HepG2 (cell line): ENCODE measurements around the gene LRRC34. TPM values are rescaled to one million over a fixed set of nuclear protein-coding genes. Genes with fewer than 3 reads are reported as not detected.

Experiments
- CCDC6 ChIP-seq: sonication (generic); formaldehyde crosslinking; IDR thresholded peaks from 2 replicates; pipeline ENCODE4 v1.8.1; 2022; ENCODE audit warnings: mild to moderate bottlenecking, missing genetic modification reagents, moderate library complexity
- CREB1 ChIP-seq, 2 experiments: fragments of 450-650 bp in 1 of 2; IDR thresholded peaks; 2 replicates each; pipeline ENCODE4 v1.6.1; 2016 to 2017; ENCODE audit warnings: control low read depth in 1 of 2, mild to moderate bottlenecking in 1 of 2, missing compliant biosample characterization in 1 of 2, missing genetic modification characterization in 1 of 2
- GFI1 ChIP-seq: sonication (generic); formaldehyde crosslinking; IDR thresholded peaks from 2 replicates; pipeline ENCODE4 v1.5.0; 2020; ENCODE audit warnings: missing genetic modification reagents, mild to moderate bottlenecking, borderline replicate concordance
- ISL2 ChIP-seq: sonication (generic); formaldehyde crosslinking; IDR thresholded peaks from 2 replicates; pipeline ENCODE4 v1.5.0; 2020; ENCODE audit warnings: missing genetic modification reagents
- MED1 ChIP-seq: sonication (generic); formaldehyde crosslinking; IDR thresholded peaks from 2 replicates; pipeline ENCODE4 v1.4.0; 2020; ENCODE audit warnings: missing genetic modification reagents
- NAIF1 ChIP-seq: sonication (generic); formaldehyde crosslinking; IDR thresholded peaks from 2 replicates; pipeline ENCODE4 v1.5.0; 2020; ENCODE audit warnings: mild to moderate bottlenecking, missing genetic modification reagents, borderline replicate concordance
- SMARCE1 ChIP-seq: fragments of 450-650 bp; IDR thresholded peaks from 2 replicates; pipeline ENCODE4 v1.6.1; 2017; ENCODE audit warnings: borderline replicate concordance
- SMC3 ChIP-seq: IDR thresholded peaks from 2 replicates; pipeline ENCODE4 v1.6.1; 2011; ENCODE audit warnings: low read length, improper control_type of control experiment
- SP4 ChIP-seq: sonication (generic); formaldehyde crosslinking; IDR thresholded peaks from 2 replicates; pipeline ENCODE4 v1.8.1; 2023; ENCODE audit warnings: mild to moderate bottlenecking, missing genetic modification reagents
- TEAD2 ChIP-seq: sonication (generic); formaldehyde crosslinking; IDR thresholded peaks from 2 replicates; pipeline ENCODE4 v1.9.0; 2021; ENCODE audit warnings: missing genetic modification reagents
- TMF1 ChIP-seq: sonication (generic); formaldehyde crosslinking; IDR thresholded peaks from 2 replicates; pipeline ENCODE4 v1.8.1; 2022; ENCODE audit warnings: low read depth, missing genetic modification reagents
- ZBTB43 ChIP-seq: sonication (generic); formaldehyde crosslinking; conservative IDR thresholded peaks from 2 replicates; pipeline ENCODE4 v1.4.0; 2020; ENCODE audit warnings: missing genetic modification reagents
- ZIK1 ChIP-seq: sonication (generic); formaldehyde crosslinking; IDR thresholded peaks from 2 replicates; pipeline ENCODE4 v1.5.0; 2020; ENCODE audit warnings: mild to moderate bottlenecking, low read depth, missing genetic modification reagents, borderline replicate concordance
- ZNF121 ChIP-seq: sonication (generic); formaldehyde crosslinking; IDR thresholded peaks from 2 replicates; pipeline ENCODE4 v1.5.0; 2020; ENCODE audit warnings: mild to moderate bottlenecking, missing genetic modification reagents
- ZNF136 ChIP-seq: sonication (generic); formaldehyde crosslinking; IDR thresholded peaks from 2 replicates; pipeline ENCODE4 v1.8.1; 2022; ENCODE audit warnings: low read depth, mild to moderate bottlenecking, moderate library complexity, missing genetic modification reagents
- ZNF230 ChIP-seq: sonication (generic); formaldehyde crosslinking; IDR thresholded peaks from 2 replicates; pipeline ENCODE4 v1.4.0; 2020; ENCODE audit warnings: mild to moderate bottlenecking, missing genetic modification reagents
- ZNF234 ChIP-seq: sonication (generic); formaldehyde crosslinking; conservative IDR thresholded peaks from 2 replicates; pipeline ENCODE4 v1.5.1; 2020; ENCODE audit warnings: mild to moderate bottlenecking, missing genetic modification reagents
- ZNF260 ChIP-seq: sonication (generic); formaldehyde crosslinking; IDR thresholded peaks from 2 replicates; pipeline ENCODE4 v1.4.0; 2020; ENCODE audit warnings: missing genetic modification reagents, low read depth, mild to moderate bottlenecking, borderline replicate concordance
- ZNF274 ChIP-seq: sonication (generic); formaldehyde crosslinking; IDR thresholded peaks from 2 replicates; pipeline ENCODE4 v1.5.1; 2020; ENCODE audit warnings: mild to moderate bottlenecking, missing genetic modification reagents
- ZNF292 ChIP-seq: sonication (generic); formaldehyde crosslinking; IDR thresholded peaks from 2 replicates; pipeline ENCODE4 v1.8.1; 2022; ENCODE audit warnings: mild to moderate bottlenecking, low read depth, missing genetic modification reagents, borderline replicate concordance
- ZNF326 ChIP-seq: sonication (generic); formaldehyde crosslinking; IDR thresholded peaks from 2 replicates; pipeline ENCODE4 v1.4.0; 2020; ENCODE audit warnings: missing genetic modification reagents, borderline replicate concordance
- ZNF331 ChIP-seq: sonication (generic); formaldehyde crosslinking; IDR thresholded peaks from 2 replicates; pipeline ENCODE4 v1.4.0; 2020; ENCODE audit warnings: missing genetic modification reagents
- ZNF563 ChIP-seq: sonication (generic); formaldehyde crosslinking; IDR thresholded peaks from 2 replicates; pipeline ENCODE4 v1.8.0; 2022; ENCODE audit warnings: mild to moderate bottlenecking, moderate library complexity, missing genetic modification reagents
- ZNF740 ChIP-seq: sonication (generic); formaldehyde crosslinking; IDR thresholded peaks from 2 replicates; pipeline ENCODE4 v1.4.0; 2020; ENCODE audit warnings: missing genetic modification reagents
- ZZZ3 ChIP-seq: sonication (generic); formaldehyde crosslinking; IDR thresholded peaks from 2 replicates; pipeline ENCODE4 v1.4.0; 2020; ENCODE audit warnings: missing genetic modification reagents, mild to moderate bottlenecking, borderline replicate concordance
- polyA plus RNA-seq, 8 experiments: library from polyadenylated mRNA; depleted of rRNA in 3 of 8; stranded (reverse) in 7 of 8; unstranded in 1 of 8; fragments of >200 nt; fragmentation: Illumina TruSeq in 4 of 8; extraction: Trizol in 4 of 8; gene quantifications; 2 replicates each; pipeline versions ENCODE4 v1.2.1 to v1.2.3, GENCODE V29; 2011 to 2016; ENCODE audit warnings: low read depth in 4 of 8, missing spikeins in 1 of 8, mixed read lengths in 1 of 8; ENCODE audit not compliant: insufficient read depth in 1 of 8
- total RNA-seq, 5 experiments: library from RNA; depleted of rRNA; stranded (reverse); fragments of >200 nt; fragmentation: Illumina TruSeq; extraction: Trizol; gene quantifications; 2 replicates each; pipeline ENCODE4 v1.2.3, GENCODE V29; 2016; ENCODE audit warnings: low read depth in 1 of 5
- TF ChIP-seq, protein P1 (sequence below): IDR thresholded peaks from 2 replicates; pipeline ENCODE4 v1.6.1; 2016; ENCODE audit warnings: mild to moderate bottlenecking

The LRRC34 gene
- total and polyA plus RNA-seq, 2 of the 13 experiments (the other 11 are each of a cell fraction or from before 2014, with no cell fraction given): not detected

DNA sequence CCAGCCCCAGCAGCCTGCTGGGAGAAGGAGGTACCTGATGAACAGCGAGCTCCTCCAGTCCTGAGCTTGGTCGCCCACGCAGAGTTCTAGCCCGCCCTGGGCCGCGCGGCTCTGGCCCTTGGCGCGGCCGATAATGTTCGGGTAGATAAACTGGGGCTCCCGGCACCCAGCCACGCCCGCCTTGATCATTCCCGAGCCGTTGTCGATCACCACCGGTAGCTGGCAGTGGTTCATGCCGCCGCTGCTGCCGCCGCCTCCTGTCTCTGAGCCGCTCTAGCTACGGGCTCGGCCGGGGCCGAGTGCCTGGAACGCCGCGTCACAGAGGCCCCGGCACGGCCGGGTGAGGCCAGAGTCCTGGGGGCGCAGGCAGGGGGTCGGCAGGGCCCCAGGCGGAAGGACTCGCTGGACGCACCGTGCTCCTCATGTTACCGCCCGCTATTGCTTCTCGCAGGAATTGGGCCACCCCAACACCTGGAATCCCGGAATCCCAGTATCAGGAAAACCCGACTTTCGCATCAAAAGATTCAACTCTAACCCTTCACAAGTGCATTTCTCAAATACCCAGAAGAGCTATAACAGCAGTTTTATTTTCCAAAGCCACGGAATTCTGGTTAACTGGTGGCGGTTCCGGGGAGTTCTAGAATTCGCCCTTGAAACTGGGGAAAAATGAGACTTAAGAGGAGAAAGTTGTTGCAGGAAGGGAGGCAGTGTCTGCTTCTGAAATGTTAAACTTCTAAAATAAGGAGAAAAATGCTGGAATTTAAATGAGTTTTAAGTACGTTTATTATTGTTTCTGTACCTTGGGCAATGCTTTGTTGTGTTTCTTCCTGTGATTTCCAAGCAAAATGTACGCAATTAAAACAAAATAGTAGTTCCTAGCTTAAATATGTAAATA lies 43.2 kb downstream of the LRRC34 start, which contains the start of gene ACTRT3 (continued):
- no peak for TF ChIP-seq ZNF136 (CRISPR knock-in tag)
- no peak for TF ChIP-seq ZNF326 (CRISPR knock-in tag)
- TF ChIP-seq MED1: 0 out of 2 replicates have a peak, but pooled peaks have one; percentile 33
- no peak for TF ChIP-seq NAIF1 (CRISPR knock-in tag)
- no peak for TF ChIP-seq ZBTB43 (CRISPR knock-in tag)
- TF ChIP-seq ZNF331: no peak
- TF ChIP-seq ZNF234 (CRISPR knock-in tag): no peak
- TF ChIP-seq SMARCE1: no peak
- no peak for TF ChIP-seq SMC3
- no peak for TF ChIP-seq ZNF260 (CRISPR knock-in tag)
- TF ChIP-seq ZIK1: no peak
- TF ChIP-seq ZNF292 (CRISPR knock-in tag): no peak
- TF ChIP-seq TEAD2 (CRISPR knock-in tag): no peak
- no peak for TF ChIP-seq ZNF563 (CRISPR knock-in tag)
- TF ChIP-seq CCDC6 (CRISPR knock-in tag): peak; percentile 51; the same call in 1 of the 2 replicates
- peak; percentile 48; the same call in 1 of the 2 replicates for TF ChIP-seq ISL2
- TF ChIP-seq SP4 (CRISPR knock-in tag): 0 out of 2 replicates have a peak, but pooled peaks have one; percentile 30
- TF ChIP-seq GFI1 (CRISPR knock-in tag): no peak
- 0 out of 2 replicates have a peak, but pooled peaks have one; percentile 32 for TF ChIP-seq CREB1 (IDR thresholded peaks at IDR 0.05)
- no peak for TF ChIP-seq CREB1 (CRISPR knock-in tag; IDR thresholded peaks at IDR 0.05)
- peak; percentile 35; the same call in 1 of the 2 replicates for TF ChIP-seq ZNF274 (CRISPR knock-in tag)
- 0 out of 2 replicates have a peak, but pooled peaks have one; percentile 34 for TF ChIP-seq ZNF230 (CRISPR knock-in tag)
- no peak for TF ChIP-seq ZNF121
- TF ChIP-seq TMF1 (CRISPR knock-in tag): no peak
- no peak for TF ChIP-seq ZZZ3
- TF ChIP-seq ZNF740: 0 out of 2 replicates have a peak, but pooled peaks have one; percentile 25
- TF ChIP-seq, protein P1, sequence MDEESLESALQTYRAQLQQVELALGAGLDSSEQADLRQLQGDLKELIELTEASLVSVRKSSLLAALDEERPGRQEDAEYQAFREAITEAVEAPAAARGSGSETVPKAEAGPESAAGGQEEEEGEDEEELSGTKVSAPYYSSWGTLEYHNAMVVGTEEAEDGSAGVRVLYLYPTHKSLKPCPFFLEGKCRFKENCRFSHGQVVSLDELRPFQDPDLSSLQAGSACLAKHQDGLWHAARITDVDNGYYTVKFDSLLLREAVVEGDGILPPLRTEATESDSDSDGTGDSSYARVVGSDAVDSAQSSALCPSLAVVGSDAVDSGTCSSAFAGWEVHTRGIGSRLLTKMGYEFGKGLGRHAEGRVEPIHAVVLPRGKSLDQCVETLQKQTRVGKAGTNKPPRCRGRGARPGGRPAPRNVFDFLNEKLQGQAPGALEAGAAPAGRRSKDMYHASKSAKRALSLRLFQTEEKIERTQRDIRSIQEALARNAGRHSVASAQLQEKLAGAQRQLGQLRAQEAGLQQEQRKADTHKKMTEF: 0 out of 2 replicates have a peak, but pooled peaks have one; percentile 31
